GM11168 (cell line): ENCODE data around the gene HAP1.

Source experiments
- in situ Hi-C: fragments of 300-500 bp; cut with MboI; formaldehyde crosslinking; loops from one replicate; pipeline ENCODE4 v1.12.0; 2022; ENCODE audit warnings: low sequenced_read_pairs; ENCODE audit not compliant: unreplicated experiment

HAP1 gene

DNA sequence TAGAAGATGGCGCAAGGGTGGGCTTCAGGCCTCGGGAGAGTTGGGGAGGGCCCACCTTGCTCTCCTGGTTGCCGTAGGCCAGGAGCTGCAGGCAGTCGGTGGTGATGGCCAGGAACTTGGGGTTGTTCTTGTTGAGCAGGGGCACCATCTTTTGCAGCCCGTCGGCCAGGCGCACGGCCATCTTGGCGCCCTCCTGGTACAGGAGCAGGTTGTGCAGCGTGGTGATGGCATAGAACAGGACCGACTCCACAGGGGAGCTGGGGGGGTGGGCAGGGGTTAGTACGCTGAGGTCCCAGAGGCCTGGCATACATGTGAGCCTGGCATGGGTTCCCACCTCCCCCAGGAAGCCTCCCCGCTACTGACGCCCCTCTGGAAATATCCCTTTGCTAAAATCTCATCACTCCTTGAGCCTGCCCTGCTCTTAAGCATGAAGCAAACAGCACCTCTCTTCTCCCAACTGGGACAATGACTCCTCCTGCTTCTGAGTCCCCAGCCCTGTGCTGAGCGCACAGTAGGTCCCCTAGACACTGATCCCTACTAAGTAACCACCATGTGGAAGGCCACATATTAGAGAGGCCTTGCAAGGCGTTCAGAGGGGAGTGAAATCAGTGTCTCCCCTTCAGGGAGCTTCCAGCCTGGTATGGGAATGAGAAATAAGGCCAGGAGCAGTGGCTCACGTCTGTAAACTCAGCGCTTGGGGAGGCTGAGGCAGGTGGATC lies 33.0 kb upstream of the HAP1 start:
- in situ Hi-C loops = no loop called here

DNA sequence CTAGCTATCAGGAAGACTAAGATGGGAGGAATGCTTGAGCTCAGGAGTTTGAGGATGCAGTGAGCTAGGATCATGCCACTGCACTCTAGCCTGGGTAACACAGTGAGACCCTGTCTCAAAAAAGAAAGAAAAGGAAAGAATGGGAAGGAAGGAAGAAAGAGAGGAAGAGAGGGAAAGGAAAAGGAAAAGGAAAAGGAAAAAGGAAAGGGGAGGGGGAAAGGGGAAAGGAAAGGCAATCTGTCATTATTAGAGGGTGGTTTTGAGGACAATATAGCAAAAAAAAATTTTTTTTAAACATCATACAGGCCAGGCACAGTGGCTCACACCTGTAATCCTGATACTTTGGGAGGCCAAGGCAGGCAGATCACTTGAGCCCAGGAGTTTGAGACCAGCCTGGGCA lies 31.7 kb upstream of the HAP1 start:
- in situ Hi-C loops = no loop called here

GRCh38 chr17:41763327-41763726 lies 28.9 kb upstream of the HAP1 start:
- in situ Hi-C loops = no loop called here

GRCh38 chr17:41762841-41763240 lies 28.4 kb upstream of the HAP1 start:
- in situ Hi-C loops = no loop called here

- in situ Hi-C loops = no loop called here
Measured at GRCh38 chr17:41762391-41762790, 27.9 kb upstream of the HAP1 start.

DNA sequence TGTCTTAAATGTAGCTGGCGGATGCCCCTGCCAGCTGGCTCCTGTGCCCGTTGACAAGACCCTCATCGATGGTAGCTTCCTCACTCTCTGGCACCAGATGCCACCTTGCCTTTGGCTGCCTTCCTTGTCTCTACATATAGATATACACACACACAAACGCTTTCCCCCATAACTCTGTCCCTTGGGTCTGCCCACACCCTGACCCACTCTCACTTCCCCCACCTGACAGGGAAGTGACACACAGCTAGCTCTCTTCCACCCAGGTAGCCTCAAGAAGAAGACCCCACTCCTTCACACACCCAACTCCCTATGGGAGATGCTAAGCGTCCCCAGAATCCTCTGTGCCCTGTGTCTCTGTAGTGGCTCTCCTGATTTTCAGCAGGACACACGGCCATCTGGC lies 26.4 kb upstream of the HAP1 start:
- in situ Hi-C loops = no loop called here

DNA sequence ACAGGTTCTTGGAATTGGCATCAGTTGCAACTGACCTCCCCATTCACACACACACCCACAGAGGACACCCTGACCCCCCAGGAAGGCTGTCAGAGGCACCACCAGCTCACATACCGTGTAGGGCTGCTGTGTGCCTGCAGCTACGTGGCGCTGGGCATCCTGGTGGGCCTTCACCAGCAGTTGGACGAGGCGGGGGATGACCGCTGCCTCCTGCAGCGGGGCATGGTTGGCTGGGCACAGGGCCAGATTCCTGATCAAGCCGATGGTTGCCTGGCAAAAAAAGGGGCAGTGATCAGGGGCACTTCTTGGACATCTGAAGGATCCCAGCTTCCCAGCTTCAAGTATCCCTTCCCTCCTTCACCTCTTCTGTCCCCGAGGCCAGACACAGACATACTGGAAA lies 24.2 kb upstream of the HAP1 start:
- in situ Hi-C loops = no loop called here

DNA sequence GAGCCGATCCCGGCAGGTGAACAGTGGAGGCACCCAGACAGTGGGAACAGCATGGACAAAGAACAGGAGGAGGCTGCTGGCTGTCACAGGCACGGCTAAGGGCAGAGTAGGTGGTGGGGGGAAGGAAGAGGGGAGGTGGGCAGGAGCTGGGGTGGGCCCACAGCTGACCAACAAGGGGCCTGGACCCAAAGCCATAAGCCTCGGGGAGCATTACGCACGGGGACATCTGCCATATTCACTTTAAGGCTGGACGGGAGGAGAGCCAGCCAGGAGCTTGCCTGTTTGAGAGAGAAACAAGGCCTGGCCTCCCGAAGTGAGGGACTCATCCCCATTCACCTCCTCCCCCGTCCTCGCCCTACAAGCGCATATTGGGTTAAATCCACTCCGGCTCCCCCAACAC lies 19.6 kb upstream of the HAP1 start:
- in situ Hi-C loops = no loop called here

GRCh38 chr17:41751288-41751687 lies 16.8 kb upstream of the HAP1 start:
- in situ Hi-C loops = no loop called here

GRCh38 chr17:41750862-41751261 lies 16.4 kb upstream of the HAP1 start:
- in situ Hi-C loops = no loop called here

DNA sequence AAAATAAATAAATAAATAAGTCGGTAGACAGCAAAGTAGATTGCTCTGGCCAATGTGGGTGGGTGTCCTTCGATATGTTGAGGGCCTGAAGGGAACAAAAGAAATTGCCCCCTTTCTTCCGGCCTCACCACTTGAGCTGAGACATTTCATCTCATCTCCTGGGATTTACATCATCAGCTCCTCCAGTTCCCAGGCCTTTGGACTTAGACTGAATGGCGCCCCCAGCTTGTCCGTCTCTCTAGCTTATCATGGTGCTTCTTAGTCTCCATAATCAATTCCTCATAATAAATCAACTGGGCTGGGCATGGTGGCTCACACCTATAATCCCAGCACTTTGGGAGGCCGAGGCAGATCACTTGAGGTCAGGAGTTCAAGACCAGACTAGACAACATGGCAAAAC lies 13.8 kb upstream of the HAP1 start:
- in situ Hi-C loops = loop anchor here (5.0 kb wide), 1 partner anchor 49 kb away; no protein-coding TSS in a partner anchor

GRCh38 chr17:41741709-41742108 lies 7.3 kb upstream of the HAP1 start:
- in situ Hi-C loops = no loop called here

- in situ Hi-C loops = no loop called here
Measured at GRCh38 chr17:41740506-41740905, 6.1 kb upstream of the HAP1 start.

DNA sequence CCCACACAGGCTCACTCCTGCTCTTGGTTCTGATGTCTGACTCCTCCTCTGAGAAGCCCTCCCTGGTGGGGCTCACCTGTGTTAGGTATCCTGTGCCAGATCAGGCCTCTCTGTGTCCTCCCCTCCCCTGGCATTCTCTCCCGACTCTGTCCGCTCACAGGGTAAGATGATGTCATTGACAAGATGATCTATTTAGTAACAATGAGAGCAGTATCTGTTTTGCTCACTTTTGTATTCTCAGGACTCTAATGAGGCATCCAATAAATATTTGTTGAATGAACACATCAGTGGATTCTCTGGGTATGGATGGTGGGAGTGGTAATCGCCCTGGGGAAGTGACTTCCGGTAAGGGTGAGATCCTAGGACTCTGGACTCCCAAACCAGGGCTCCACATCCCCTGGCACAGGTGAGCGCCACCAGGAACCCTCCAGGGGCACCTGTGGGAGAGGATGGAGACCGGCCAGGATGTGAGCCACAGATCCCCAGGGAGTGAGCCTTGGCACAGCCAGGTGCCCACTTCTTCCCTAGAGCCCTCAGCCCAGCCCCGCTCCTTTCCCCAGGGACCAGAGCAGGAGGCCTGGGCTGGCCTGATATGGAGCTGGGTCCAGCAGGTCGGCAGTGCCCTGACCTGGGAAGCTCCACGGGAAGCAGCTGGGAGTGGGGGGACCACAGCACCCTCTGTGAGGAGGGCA lies 5.4 kb upstream of the HAP1 start:
- in situ Hi-C loops = no loop called here

DNA sequence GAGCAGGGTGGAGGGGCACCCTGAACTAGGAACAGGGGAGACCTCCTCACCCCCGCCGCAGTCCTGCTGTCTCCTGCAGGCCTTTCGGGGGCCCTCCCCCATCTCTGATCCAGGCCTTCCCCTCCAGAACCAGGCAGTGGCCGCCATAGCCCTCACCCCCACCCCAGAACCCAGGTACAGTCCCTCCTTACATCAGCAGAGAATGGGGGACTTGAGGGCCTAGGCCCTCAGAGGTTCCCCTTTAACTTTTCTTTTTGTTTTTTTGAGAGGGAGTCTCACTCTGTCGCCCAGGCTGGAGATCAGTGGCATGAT lies 4.3 kb upstream of the HAP1 start:
- in situ Hi-C loops = no loop called here

- in situ Hi-C loops = no loop called here
Measured at GRCh38 chr17:41738077-41738800, 3.8 kb upstream of the HAP1 start.

DNA sequence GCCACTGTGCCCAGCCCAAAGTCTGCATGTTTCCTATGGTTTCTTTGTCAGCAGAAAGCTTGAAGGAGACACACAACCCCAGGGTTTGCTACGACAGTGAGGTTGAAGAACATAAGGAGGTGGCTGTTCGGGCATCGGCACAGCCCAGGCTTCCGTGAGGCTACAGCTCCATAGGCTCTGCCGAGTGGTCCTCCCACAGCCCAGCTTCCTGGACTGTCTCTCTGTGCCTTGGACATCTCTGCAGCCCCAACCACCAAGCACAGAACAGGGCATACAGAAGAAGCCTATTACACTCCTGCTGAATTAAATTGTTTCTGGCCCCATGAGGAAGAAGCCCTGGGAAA lies 3.2 kb upstream of the HAP1 start:
- in situ Hi-C loops = no loop called here

GRCh38 chr17:41736983-41737679 lies 2.7 kb upstream of the HAP1 start:
- in situ Hi-C loops = no loop called here

- in situ Hi-C loops = no loop called here
Measured at GRCh38 chr17:41735744-41736143, 1.3 kb upstream of the HAP1 start.

DNA sequence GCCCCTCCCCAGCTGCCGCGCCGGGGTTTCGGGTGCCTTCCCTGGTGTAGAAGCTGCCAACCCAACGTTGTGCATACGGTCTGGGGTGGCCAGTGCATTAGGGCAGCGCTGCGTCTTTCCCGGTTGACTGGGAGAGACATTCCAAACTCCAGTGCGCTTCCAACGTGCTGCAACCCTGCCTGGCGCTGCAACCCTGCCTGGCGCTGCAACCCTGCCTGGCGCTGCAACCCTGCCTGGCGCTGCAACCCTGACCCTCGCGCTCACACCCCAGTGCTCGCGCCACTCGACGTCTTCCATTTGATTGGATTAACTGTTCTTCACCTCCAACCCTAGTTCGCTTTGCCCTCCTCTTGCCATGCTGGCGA lies 488 bp upstream of the HAP1 start:
- in situ Hi-C loops = no loop called here
